NB4 (cell line): Measurements from ENCODE around the gene PRR19.

Source experiments
- DNase-seq: peaks from one replicate; pipeline ENCODE4 v3.0.0; 2010; ENCODE audit warnings: low read depth
- H3K4me3 ChIP-seq: one replicate; pipeline ENCODE4 v1.5.1; 2011; ENCODE audit warnings: mild to moderate bottlenecking, low read depth, low read length, moderate library complexity
- MYC ChIP-seq: IDR thresholded peaks from 2 replicates; pipeline ENCODE4 v1.6.1; 2011; ENCODE audit warnings: low read depth, low read length
- POLR2A ChIP-seq: IDR thresholded peaks from 2 replicates; pipeline ENCODE4 v1.6.1; 2011; ENCODE audit warnings: mild to moderate bottlenecking; ENCODE audit not compliant: insufficient read length; ENCODE audit errors: extremely low read depth
- TF ChIP-seq, protein P1 (sequence below): IDR thresholded peaks from 2 replicates; pipeline ENCODE4 v1.6.1; 2011; ENCODE audit warnings: low read depth, low read length
- TF ChIP-seq, protein P2 (sequence below): IDR thresholded peaks from one replicate; pipeline ENCODE4 v1.5.1; 2012; ENCODE audit warnings: low read depth, low read length

Gene PRR19

DNA sequence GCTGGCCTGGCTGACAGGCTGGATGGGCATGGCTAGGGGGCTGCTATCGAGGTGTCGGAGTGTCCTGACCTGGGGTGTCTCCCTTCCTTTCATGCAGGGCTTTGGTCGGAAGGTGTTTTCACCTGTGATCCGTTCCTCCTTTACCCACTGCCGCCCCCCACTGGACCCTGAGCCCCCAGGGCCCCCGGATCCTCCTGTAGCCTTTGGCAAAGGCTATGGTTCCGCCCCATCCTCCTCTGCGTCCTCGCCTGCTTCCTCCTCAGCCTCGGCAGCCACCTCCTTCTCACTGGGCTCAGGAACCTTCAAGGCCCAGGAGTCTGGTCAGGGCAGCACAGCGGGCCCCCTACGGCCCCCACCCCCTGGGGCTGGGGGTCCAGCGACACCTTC is 11.8 kb upstream of the PRR19 start:
- DNase-seq, result no peak
- TF ChIP-seq MYC, result no peak
- TF ChIP-seq, protein P1, sequence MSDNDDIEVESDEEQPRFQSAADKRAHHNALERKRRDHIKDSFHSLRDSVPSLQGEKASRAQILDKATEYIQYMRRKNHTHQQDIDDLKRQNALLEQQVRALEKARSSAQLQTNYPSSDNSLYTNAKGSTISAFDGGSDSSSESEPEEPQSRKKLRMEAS, result no peak
- TF ChIP-seq, protein P2, sequence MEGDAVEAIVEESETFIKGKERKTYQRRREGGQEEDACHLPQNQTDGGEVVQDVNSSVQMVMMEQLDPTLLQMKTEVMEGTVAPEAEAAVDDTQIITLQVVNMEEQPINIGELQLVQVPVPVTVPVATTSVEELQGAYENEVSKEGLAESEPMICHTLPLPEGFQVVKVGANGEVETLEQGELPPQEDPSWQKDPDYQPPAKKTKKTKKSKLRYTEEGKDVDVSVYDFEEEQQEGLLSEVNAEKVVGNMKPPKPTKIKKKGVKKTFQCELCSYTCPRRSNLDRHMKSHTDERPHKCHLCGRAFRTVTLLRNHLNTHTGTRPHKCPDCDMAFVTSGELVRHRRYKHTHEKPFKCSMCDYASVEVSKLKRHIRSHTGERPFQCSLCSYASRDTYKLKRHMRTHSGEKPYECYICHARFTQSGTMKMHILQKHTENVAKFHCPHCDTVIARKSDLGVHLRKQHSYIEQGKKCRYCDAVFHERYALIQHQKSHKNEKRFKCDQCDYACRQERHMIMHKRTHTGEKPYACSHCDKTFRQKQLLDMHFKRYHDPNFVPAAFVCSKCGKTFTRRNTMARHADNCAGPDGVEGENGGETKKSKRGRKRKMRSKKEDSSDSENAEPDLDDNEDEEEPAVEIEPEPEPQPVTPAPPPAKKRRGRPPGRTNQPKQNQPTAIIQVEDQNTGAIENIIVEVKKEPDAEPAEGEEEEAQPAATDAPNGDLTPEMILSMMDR, result no peak
- TF ChIP-seq POLR2A, result no peak

DNA sequence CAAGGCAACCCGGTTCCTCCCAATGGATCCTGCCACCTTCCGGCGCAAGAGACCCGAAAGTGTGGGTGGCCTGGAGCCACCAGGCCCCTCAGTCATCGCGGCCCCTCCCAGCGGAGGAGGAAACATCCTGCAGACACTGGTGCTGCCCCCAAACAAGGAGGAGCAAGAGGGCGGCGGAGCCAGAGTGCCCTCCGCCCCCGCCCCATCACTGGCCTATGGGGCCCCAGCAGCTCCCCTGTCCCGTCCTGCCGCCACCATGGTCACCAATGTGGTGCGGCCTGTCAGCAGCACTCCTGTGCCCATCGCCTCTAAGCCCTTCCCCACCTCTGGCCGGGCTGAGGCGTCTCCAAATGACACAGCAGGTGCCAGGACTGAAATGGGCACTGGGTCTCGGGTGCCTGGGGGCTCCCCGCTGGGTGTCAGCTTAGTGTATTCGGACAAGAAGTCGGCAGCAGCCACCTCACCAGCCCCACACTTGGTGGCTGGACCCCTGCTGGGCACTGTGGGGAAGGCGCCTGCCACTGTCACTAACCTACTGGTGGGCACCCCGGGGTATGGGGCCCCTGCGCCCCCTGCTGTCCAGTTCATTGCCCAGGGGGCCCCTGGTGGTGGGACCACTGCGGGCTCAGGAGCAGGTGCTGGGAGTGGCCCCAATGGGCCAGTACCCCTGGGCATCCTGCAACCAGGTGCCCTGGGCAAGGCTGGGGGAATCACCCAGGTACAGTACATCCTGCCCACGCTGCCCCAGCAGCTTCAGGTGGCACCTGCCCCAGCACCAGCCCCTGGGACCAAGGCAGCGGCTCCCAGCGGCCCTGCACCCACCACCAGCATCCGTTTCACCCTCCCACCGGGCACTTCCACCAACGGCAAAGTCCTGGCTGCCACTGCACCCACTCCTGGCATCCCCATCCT is 11.2 kb upstream of the PRR19 start:
- peak; percentile 58 for DNase-seq
- TF ChIP-seq, protein P2, result peak; percentile 67
- TF ChIP-seq, protein P1, result no peak
- H3K4me3 ChIP-seq, result no peak overlapping the region

More for the DNA sequence above, 11.8 kb upstream of the PRR19 start:
- no peak overlapping the region for H3K4me3 ChIP-seq

DNA sequence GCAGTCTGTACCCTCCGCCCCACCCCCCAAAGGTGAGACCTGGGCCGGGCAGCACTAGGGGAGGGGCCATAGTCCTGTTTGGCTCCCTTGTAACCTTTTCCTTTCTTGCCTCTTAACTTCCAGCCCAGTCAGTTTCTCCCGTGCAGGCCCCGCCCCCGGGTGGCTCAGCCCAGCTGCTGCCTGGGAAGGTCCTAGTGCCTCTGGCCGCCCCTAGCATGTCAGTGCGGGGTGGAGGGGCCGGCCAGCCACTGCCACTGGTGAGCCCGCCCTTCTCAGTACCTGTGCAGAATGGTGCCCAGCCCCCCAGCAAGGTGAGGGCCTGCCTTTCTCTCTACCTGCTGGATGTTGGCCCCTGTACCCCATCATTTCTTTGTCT is 10.5 kb upstream of the PRR19 start:
- H3K4me3 ChIP-seq, result no peak overlapping the region
- TF ChIP-seq, protein P1, result no peak
- TF ChIP-seq, protein P2, result no peak
- no peak for TF ChIP-seq MYC
- TF ChIP-seq POLR2A, result no peak
- no peak for DNase-seq

DNA sequence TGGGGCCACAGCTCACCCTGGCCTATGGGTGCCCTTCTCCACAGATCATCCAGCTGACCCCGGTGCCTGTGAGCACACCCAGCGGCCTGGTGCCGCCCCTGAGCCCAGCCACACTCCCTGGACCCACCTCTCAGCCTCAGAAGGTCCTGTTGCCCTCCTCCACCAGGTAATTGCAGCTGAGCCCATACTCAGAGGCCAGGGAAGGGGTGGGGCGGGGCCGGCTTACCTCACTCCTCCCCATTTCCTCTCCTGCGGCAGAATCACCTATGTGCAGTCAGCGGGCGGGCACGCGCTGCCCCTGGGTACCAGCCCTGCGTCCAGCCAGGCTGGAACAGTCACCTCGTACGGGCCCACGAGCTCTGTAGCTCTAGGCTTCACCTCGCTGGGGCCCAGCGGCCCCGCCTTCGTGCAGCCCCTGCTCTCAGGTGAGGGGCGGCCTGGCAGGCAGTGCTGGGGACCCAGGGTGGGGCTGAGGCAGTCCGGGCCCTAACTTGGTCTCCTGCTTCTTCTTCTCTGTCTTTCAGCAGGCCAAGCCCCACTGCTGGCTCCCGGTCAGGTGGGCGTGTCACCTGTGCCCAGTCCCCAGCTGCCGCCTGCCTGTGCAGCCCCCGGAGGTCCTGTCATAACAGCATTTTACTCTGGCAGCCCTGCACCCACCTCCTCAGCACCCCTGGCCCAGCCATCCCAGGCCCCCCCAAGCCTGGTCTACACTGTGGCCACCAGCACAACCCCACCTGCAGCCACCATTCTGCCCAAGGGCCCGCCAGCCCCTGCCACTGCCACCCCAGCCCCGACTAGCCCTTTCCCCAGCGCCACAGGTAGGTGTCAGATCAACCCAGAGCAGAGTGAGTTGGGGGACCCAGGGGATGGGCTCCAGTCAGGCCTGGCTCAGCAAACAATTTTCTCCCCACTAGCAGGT is 9.6 kb upstream of the PRR19 start:
- H3K4me3 ChIP-seq, result no peak overlapping the region
- DNase-seq, result no peak
- TF ChIP-seq MYC (no peak), POLR2A (no peak)
- TF ChIP-seq, protein P1, result no peak
- TF ChIP-seq, protein P2, result no peak

DNA sequence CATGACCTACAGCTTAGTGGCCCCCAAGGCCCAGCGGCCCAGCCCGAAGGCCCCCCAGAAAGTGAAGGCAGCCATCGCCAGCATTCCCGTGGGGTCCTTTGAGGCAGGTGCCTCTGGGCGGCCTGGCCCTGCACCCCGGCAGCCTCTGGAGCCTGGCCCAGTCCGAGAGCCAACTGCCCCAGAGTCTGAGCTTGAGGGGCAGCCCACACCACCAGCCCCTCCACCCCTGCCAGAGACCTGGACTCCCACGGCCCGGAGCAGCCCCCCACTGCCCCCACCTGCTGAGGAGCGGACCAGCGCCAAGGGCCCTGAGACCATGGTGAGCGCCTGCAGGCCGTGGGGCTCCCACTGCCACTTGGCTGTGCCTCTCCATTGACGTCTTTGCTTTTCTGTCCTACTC is 9.0 kb upstream of the PRR19 start:
- TF ChIP-seq, protein P2, result no peak
- no peak for TF ChIP-seq MYC
- no peak for TF ChIP-seq POLR2A
- TF ChIP-seq, protein P1, result no peak
- no peak for DNase-seq
- H3K4me3 ChIP-seq, result no peak overlapping the region
